ENCODE measurements around the gene GNAZ. TPM values are rescaled to one million over a fixed set of nuclear protein-coding genes. Genes with fewer than 3 reads are reported as not detected.

The GNAZ gene
- total RNA-seq, 1 experiment from 2014 or later = 5.0 TPM

DNA sequence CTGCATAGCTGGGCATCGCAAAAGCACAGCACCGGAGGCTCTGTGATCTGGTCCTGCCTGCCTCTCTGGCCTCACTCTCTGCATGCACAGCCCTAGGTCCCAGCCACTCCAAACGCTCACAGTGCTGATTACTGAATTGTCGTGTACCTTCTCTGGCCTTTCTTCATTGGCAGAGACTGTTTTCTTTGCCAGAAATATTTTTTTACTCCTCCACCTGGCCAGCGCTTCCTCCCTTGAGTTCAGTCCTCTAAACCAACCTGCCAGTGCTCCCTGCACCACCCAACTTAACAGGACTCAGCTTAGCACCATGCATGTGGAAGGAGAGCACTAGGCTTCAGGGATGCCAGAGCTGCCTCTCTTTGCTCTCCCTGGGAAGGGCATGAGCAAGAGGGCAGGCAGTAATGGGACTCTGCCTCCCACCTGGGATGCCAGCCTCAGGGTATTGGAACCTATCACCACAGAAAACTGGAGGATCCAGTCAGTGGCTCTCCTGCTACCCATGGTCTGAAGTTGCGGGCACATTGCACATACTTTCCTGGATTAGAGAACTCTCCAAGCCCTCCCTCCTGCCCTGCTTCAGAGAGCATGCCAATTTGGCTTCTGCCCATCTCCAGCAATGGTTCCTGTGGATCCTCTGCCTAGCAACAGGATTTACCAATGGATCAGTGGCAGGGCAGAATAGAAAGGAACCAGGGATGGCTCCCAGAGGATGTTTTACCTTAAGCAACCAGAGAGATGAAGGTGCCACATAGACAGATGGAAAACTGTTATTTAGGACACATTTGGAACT is 37.0 kb upstream of the GNAZ start:
- DNase-seq = no peak
- Histone ChIP-seq H3K56ac (ENCODE audit: insufficient read length, low read depth, low read length) (no peak overlapping the region), H2BK5ac (ENCODE audit: insufficient read length, low read length) (no peak overlapping the region), H4K5ac (ENCODE audit: insufficient read length, low read depth, low read length) (no peak overlapping the region), H3K79me2 (ENCODE audit: insufficient read depth, low read length) (no peaks in the 10 kb centered on the region), H3K9me3 (ENCODE audit: control insufficient read depth, low read depth, low read length) (no peaks in the 10 kb centered on the region), H3K27ac (ENCODE audit: insufficient read length, low read depth, low read length) (no peak overlapping the region), H2BK20ac (ENCODE audit: low read depth, low read length, poor library complexity, severe bottlenecking) (no peak overlapping the region), H4K91ac (ENCODE audit: insufficient read length, low read depth, low read length) (no peak overlapping the region), H2AK5ac (ENCODE audit: insufficient read length, low read length) (no peak overlapping the region), H3K4me2 (ENCODE audit: insufficient read depth, insufficient read length, low read length) (no peak overlapping the region), H3K18ac (ENCODE audit: insufficient read length, low read depth, low read length) (no peak overlapping the region), H3T11ph (ENCODE audit: low read length) (no peak overlapping the region), H2AFZ (ENCODE audit: low read length) (no peak overlapping the region), H4K20me1 (ENCODE audit: control insufficient read depth, insufficient read depth, insufficient read length) (no peaks in the 10 kb centered on the region), H3K23me2 (ENCODE audit: insufficient read length, low read depth, low read length, poor library complexity, severe bottlenecking) (no peaks in the 10 kb centered on the region), H3K27me3 (ENCODE audit: insufficient read depth, low read length) (no peaks in the 10 kb centered on the region; the same call in 1 of the 2 replicates), H4K8ac (replicated peaks; ENCODE audit: insufficient read length, low read depth, low read length) (no peak overlapping the region), H2BK12ac (ENCODE audit: insufficient read length, low read depth, low read length) (no peak overlapping the region), H2BK120ac (ENCODE audit: low read depth, low read length, poor library complexity, severe bottlenecking) (no peak overlapping the region), H3K23ac (ENCODE audit: insufficient read length, low read depth, low read length) (no peak overlapping the region), H3K14ac (ENCODE audit: insufficient read depth, low read length) (no peak overlapping the region), H2BK15ac (ENCODE audit: low read depth, low read length) (no peak overlapping the region), H3K9ac (ENCODE audit: extremely low read depth, insufficient read length, low read length) (no peak overlapping the region), H3K79me1 (ENCODE audit: insufficient read depth, low read depth, low read length, poor library complexity, severe bottlenecking) (no peaks in the 10 kb centered on the region), H3K4me1 (ENCODE audit: insufficient read depth, low read length) (no peaks in the 10 kb centered on the region), H3K4ac (ENCODE audit: low read depth, low read length) (no peak overlapping the region)
- peaks cover 13 to 16% of the 10 kb centered on the region in 2 experiments; a peak in 4 of 5 replicates for H3K9me3 Mint-ChIP-seq
- H3K27me3 Mint-ChIP-seq (ENCODE audit: low read depth) = peaks cover 37% of the 10 kb centered on the region
- peak overlapping the region in 1 of 3 experiments; percentile 42; a peak in 1 of 7 replicates for H3K27ac Mint-ChIP-seq
- H3K36me3 Mint-ChIP-seq (ENCODE audit: insufficient read depth in 1 of 3, low read depth in 3 of 3) = peaks cover 0 to 12% (median 4%) of the 10 kb centered on the region in 3 experiments; a peak in 4 of 7 replicates
- no peak overlapping the region for H3K4me3 Mint-ChIP-seq
- no peak for TF ChIP-seq CTCF (conservative IDR thresholded peaks at IDR 0.05)
- no CpG with 5 or more reads among the region's 6 CpGs for WGBS (ENCODE audit: extremely low coverage, insufficient read length, low lambda C conversion rate)
- H3K4me1 Mint-ChIP-seq = peaks cover 48 to 52% of the 10 kb centered on the region in 2 experiments
